T47D (cell line): ENCODE measurements around the gene CNN1.
"Not testable (repeated sequence)": the region's sequence is repeated elsewhere in the genome, so short reads cannot be mapped to it uniquely, and the experiment has no call there.

Experiments
- DNase-seq, 2 experiments: peaks; one replicate each; pipeline versions ENCODE4 v3.0.0 to v3.0.0-alpha.2; 2011 to 2012; ENCODE audit warnings: low read depth in 1 of 2, low spot score in 1 of 2
- JUND ChIP-seq: IDR thresholded peaks from 2 replicates; pipeline ENCODE4 v1.6.1; 2012; ENCODE audit warnings: low read depth
- in situ Hi-C: cut with HindIII; loops from 2 replicates; pipeline ENCODE4 v1.10.0; 2016; ENCODE audit warnings: low sequenced_read_pairs, low pct_unique_long_range_greater_than_20kb

Gene CNN1

DNA sequence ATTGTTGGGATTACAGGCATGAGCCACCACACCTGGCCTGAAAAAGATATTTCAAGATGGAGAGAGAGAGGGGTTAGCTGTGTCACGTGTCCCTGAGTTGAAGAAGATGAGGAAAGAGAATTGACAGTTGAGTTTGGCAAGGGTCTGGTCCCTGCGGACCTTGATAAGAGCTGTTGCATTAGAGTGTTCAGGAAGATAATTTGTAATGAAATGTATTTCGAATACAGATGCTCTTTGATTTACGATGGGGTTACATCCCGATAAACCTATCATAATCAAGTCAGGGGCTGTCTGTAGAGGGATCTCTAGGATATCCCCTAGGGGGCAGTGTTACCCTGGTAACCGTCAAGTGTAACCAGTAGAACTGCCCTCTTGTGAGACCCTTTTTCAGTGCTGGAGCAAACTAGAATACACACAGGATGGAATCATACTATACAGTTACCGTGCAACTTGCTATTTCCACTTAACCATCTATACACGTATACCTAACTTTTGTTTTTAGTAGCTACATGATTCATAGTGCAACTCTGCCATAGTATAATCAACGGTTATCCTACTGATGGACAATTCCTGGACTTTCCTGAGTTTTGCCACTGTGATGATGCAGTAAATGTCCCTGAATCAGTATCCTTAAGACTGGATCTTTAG, 21.9 kb downstream of the CNN1 start:
- DNase-seq: peak in 1 of 2 experiments; percentile 61
- in situ Hi-C loops: no loop called here
- no peak for TF ChIP-seq JUND

GRCh38 chr19:11563532-11563931, 24.9 kb downstream of the CNN1 start:
- in situ Hi-C loops: no loop called here
- TF ChIP-seq JUND: no peak
- no peak for DNase-seq

DNA sequence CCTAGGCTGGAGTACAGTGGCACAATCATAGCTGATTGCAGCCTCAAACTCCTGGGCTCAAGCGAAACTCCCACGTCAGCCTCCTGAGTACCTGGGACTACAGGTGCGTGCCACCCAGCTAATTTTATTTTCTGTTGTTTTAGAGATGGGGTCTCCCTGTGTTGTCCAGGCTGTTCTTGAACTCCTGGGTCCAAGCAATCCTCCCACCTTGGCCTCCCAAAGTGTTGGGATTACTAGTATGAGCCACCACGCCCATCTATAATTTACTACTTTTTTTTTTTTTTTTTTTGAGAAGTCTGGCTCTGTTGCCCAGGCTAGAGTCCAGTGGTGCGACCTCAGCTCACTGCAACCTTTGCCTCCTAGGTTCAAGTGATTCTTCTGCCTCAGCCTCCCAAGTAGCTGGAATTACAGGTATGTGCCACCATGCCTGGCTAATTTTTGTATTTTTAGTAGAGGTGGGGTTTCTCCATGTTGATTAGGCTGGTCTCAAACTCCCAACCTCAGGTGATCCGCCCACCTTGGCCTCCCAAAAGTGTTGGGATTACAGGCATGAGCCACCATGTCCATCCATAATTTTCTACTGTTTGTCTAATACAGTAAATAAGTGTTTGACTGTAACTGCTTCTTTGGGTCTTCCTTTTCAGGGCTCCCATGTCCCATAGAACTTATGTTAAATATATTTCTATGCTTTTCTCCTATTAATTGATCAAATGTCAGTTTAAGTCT, 25.6 kb downstream of the CNN1 start:
- DNase-seq, in situ Hi-C loops: not testable (repeated sequence)

DNA sequence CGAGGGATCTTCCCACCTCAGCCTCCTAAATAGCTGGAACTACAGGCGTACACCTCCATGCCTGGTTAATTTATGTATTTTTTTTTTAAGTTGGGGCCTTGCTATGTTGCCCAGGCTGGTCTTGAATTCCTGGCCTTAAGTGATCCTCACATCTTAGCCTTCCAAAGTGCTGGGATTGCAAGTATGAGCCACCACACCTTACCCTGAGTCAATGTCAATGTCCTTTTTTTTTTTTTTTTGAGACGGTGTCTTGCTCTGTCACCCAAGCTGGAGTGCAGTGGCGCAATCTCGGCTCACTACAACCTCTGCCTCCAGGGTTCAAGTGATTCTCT, 27.0 kb downstream of the CNN1 start:
- DNase-seq, in situ Hi-C loops: not testable (repeated sequence)

DNA sequence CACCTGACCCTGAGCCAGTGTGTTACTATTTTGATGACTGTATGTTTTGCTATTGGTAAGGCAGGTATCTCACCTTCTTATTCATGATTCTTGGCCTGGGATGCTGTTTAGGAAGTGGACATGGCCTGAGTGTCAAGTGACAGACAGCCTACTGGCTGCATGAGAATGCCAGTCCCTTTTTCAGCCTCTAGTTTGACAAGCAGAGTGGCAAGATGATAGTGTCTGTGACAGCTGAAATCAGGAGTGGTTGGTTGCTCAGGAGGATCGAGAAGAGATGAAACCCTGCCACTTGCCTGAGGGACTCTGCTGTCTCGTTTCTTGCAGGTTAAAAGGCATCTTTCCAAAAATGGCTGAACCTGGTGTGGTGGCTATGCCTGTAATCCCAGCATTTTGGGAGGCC, 27.5 kb downstream of the CNN1 start:
- no peak for TF ChIP-seq JUND
- in situ Hi-C loops: no loop called here
- DNase-seq: no peak

DNA sequence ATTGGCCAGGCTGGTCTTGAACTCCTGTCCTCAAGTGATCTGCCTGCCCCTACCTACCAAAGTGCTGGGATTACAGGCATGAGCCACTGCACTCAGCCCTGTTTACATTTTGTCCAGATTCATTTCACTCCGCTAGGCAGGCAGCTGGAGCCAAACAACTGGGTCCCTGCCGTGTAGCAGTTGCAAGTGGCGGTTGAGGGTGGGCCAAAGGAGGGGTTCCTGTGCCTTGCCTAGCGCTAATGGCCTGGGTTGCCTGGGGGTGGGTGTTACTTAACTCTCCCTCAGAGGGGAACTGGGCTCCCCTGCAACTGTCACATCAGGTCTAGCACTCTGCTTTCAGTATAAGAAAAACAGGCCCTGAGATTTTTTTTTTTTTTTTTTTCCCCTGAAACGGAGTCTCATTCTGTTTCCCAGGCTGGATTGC, 31.4 kb downstream of the CNN1 start:
- in situ Hi-C loops: no loop called here
- DNase-seq: no peak
- TF ChIP-seq JUND: no peak

- DNase-seq, in situ Hi-C loops: not testable (repeated sequence)
These were observed 34.7 kb downstream of the CNN1 start for GRCh38 chr19:11573354-11573753.

- in situ Hi-C loops: not testable (repeated sequence)
These were observed 35.1 kb downstream of the CNN1 start for GRCh38 chr19:11573763-11574162.

DNA sequence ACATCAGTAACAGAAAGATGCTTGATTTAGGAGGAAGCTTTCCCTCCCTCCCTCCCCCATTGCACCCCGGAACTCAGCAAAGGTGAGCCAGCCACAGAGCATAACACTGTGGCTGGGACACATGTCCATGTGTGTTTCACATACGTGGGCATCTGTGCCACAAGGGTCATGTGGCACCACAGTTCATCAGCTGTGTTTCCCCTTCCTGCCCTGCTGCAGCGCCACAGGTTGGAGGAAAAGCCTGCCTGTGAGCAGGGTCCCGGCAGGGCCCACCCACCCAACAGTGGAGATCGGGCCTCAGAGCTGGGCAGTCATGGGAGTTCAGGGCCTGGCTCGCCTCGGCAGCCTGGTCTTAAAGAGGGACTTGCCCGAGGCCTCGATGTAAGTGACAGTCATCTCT, 36.0 kb downstream of the CNN1 start:
- in situ Hi-C loops: no loop called here
- no peak for DNase-seq
- no peak for TF ChIP-seq JUND

More at GRCh38 chr19:11573763-11574162, 35.1 kb downstream of the CNN1 start:
- not testable (repeated sequence) for DNase-seq

DNA sequence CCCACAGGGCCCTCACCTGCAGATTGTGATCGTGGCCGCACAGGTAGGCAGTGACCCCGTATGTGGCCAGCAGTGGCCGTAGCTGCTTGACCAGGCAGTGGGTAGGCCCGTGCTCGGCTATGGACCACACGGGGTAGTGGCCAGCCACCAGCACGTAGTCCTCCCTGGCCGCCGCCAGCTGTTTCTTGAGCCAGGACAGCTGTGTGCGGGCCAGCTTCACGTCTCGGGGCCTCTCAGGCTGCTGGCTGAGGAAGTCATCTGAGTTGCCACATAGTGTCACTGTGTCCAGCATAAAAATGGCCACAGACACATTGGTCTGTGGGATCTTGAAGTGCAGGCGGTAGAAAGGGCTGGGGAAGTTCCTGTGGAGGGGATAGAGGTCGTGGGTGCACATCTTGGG, 37.6 kb downstream of the CNN1 start:
- in situ Hi-C loops: no loop called here
- DNase-seq: no peak
- no peak for TF ChIP-seq JUND

- no peak for TF ChIP-seq JUND
- in situ Hi-C loops: no loop called here
- no peak for DNase-seq
These were observed 39.0 kb downstream of the CNN1 start, which contains the start of gene ACP5 for GRCh38 chr19:11577451-11578257. TSS of gene ACP5 (minus strand) at chr19:11577645. CDS start at chr19:11577317, 328 bp downstream.

DNA sequence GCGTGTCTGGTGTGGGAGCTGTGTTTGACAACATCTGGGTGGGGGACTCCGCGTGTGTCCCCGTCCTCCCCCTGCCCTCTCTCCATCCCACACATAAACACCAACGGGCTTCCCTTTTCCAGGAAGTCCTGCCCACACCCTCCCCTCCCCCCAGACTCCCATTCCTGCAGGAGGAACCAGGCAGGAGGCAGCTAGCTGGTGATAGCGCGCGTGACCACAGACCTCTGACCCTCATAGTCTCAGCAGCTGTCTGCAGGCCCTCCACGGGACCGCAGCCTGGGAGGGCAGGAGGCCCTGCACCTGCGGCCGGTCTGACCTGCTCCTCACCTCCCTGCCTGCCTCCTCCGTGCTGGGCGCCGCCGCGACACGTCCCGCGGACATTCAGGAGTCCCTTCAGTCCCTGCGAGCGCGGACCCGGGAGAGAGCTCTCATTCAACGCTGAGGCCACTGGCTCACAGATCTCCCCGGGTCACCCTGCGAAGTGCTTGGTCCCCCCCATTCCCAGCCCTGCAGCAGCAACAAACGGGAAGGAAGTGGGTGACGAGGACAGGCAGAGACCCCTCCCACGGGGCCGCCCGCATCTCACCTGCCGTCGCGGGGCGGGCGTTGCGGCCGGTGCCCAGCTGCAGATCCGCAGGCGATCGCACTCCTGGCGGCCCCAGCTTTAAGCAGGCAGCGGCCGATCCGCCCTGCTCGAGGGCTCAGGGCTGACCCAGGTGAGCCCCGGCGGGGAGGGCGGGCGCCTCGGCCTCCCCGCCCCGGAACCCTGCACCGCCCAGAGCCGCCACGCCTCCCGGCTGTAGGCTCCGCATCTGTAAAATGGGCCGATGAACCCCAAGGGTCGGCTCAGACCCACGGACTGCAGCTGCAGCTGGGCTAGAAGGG, 39.8 kb downstream of the CNN1 start:
- in situ Hi-C loops: no loop called here
- DNase-seq: no peak
- TF ChIP-seq JUND: no peak
